Measurements from ENCODE around the gene SRA1.

DNA sequence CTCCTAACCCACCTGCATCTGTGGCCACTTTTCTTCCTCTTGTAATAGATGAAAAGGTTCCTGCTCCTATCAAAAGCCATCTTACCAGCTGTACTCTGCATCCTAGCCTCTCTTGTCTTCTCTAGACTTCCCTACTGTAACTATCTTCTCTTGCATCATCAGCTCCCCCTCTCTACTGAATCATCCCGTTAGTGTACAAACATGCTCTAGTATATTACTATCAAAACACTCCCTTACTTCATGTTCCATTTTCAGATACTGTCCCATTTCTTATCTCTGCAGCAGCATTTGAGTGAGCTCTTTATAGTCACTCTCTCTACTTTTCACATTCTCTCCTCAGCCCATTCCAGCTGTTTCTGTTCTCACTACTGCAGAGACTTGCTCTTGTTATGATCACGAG, 2.8 kb downstream of the SRA1 start:
- TF ChIP-seq, protein P1, sequence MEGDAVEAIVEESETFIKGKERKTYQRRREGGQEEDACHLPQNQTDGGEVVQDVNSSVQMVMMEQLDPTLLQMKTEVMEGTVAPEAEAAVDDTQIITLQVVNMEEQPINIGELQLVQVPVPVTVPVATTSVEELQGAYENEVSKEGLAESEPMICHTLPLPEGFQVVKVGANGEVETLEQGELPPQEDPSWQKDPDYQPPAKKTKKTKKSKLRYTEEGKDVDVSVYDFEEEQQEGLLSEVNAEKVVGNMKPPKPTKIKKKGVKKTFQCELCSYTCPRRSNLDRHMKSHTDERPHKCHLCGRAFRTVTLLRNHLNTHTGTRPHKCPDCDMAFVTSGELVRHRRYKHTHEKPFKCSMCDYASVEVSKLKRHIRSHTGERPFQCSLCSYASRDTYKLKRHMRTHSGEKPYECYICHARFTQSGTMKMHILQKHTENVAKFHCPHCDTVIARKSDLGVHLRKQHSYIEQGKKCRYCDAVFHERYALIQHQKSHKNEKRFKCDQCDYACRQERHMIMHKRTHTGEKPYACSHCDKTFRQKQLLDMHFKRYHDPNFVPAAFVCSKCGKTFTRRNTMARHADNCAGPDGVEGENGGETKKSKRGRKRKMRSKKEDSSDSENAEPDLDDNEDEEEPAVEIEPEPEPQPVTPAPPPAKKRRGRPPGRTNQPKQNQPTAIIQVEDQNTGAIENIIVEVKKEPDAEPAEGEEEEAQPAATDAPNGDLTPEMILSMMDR (IDR thresholded peaks at IDR 0.05; ENCODE audit: low read length) = no peak
- no peak for TF ChIP-seq EZH2 (IDR thresholded peaks at IDR 0.05; ENCODE audit: borderline replicate concordance, low read length)

Data from OCI-LY1 (cell line).